Loucy (cell line): ENCODE results near the gene PINK1.

ENCODE experiments used
- H2AFZ ChIP-seq: fragments of 200-600 bp; sonication (generic); 2 replicates; pipeline ENCODE4 v1.6.0; 2016; ENCODE audit warnings: antibody characterized with exemption, mild to moderate bottlenecking, low read length, moderate library complexity
- H3F3A ChIP-seq: fragments of 200-600 bp; 2 replicates; pipeline ENCODE4 v1.6.0; 2016; ENCODE audit warnings: antibody characterized with exemption, low read depth, mild to moderate bottlenecking
- H3K27me3 ChIP-seq: fragments of 200-600 bp; sonication (generic); 2 replicates; pipeline ENCODE4 v1.6.1; 2014; ENCODE audit warnings: low read length, mild to moderate bottlenecking; ENCODE audit not compliant: insufficient read depth, poor library complexity, severe bottlenecking
- H3K36me3 ChIP-seq: fragments of 200-600 bp; sonication (generic); 2 replicates; pipeline ENCODE4 v1.6.1; 2016; ENCODE audit warnings: low read length; ENCODE audit not compliant: insufficient read depth
- H3K4me1 ChIP-seq: fragments of 200-600 bp; sonication (generic); 2 replicates; pipeline ENCODE4 v1.5.1; 2014; ENCODE audit warnings: low read length, mild to moderate bottlenecking; ENCODE audit not compliant: insufficient read depth, poor library complexity, severe bottlenecking
- H3K4me2 ChIP-seq: fragments of 200-600 bp; sonication (generic); 2 replicates; pipeline ENCODE4 v1.6.0; 2014; ENCODE audit warnings: antibody characterized with exemption, low read length, low read depth, mild to moderate bottlenecking; ENCODE audit not compliant: poor library complexity, severe bottlenecking
- H3K4me3 ChIP-seq: fragments of 200-600 bp; sonication (generic); 2 replicates; pipeline ENCODE4 v1.5.1; 2014; ENCODE audit warnings: low read length, mild to moderate bottlenecking, mixed read lengths; ENCODE audit not compliant: poor library complexity, severe bottlenecking
- H3K79me2 ChIP-seq: fragments of 200-600 bp; sonication (generic); 2 replicates; pipeline ENCODE4 v1.6.1; 2014; ENCODE audit warnings: low read length; ENCODE audit not compliant: insufficient read depth
- H3K9ac ChIP-seq: fragments of 200-600 bp; sonication (generic); 2 replicates; pipeline ENCODE4 v1.6.0; 2014; ENCODE audit warnings: mild to moderate bottlenecking, low read depth, low read length, moderate library complexity; ENCODE audit not compliant: poor library complexity, severe bottlenecking
- H3K9me2 ChIP-seq: fragments of 200-600 bp; sonication (generic); replicated peaks from 2 replicates; pipeline ENCODE4 v1.6.1; 2016; ENCODE audit warnings: low read depth, low read length, mixed read lengths
- H3K9me3 ChIP-seq: fragments of 200-600 bp; sonication (generic); 2 replicates; pipeline ENCODE4 v1.6.1; 2014; ENCODE audit warnings: mild to moderate bottlenecking, antibody characterized with exemption, low read length, low read depth; ENCODE audit not compliant: insufficient read depth
- H4K20me1 ChIP-seq: fragments of 200-600 bp; sonication (generic); 2 replicates; pipeline ENCODE4 v1.6.0; 2014; ENCODE audit warnings: antibody characterized with exemption, low read length, mild to moderate bottlenecking; ENCODE audit not compliant: insufficient read depth, poor library complexity, severe bottlenecking
- EZH2phosphoT487 ChIP-seq: fragments of 200-600 bp; IDR thresholded peaks from 2 replicates; pipeline ENCODE4 v1.6.1; 2018; ENCODE audit warnings: antibody characterized with exemption, mild to moderate bottlenecking, moderate library complexity, borderline replicate concordance
- TF ChIP-seq, protein P1 (sequence below): fragments of 200-600 bp; sonication (generic); conservative IDR thresholded peaks from 2 replicates; pipeline ENCODE4 v1.5.1; 2014; ENCODE audit warnings: mild to moderate bottlenecking, antibody characterized with exemption, low read length

The PINK1 gene

GRCh38 chr1:20693623-20694022 lies 60.4 kb downstream of the PINK1 start:
- no peak overlapping the region for H3K9ac ChIP-seq
- no peak overlapping the region for H2AFZ ChIP-seq
- no peaks in the 10 kb centered on the region for H3F3A ChIP-seq
- H4K20me1 ChIP-seq, result no peaks in the 10 kb centered on the region
- peaks cover 3% of the 10 kb centered on the region for H3K4me1 ChIP-seq
- no peaks in the 10 kb centered on the region for H3K27me3 ChIP-seq
- H3K36me3 ChIP-seq, result no peaks in the 10 kb centered on the region
- no peaks in the 10 kb centered on the region for H3K9me2 ChIP-seq
- H3K4me3 ChIP-seq, result no peak overlapping the region
- TF ChIP-seq, protein P1, sequence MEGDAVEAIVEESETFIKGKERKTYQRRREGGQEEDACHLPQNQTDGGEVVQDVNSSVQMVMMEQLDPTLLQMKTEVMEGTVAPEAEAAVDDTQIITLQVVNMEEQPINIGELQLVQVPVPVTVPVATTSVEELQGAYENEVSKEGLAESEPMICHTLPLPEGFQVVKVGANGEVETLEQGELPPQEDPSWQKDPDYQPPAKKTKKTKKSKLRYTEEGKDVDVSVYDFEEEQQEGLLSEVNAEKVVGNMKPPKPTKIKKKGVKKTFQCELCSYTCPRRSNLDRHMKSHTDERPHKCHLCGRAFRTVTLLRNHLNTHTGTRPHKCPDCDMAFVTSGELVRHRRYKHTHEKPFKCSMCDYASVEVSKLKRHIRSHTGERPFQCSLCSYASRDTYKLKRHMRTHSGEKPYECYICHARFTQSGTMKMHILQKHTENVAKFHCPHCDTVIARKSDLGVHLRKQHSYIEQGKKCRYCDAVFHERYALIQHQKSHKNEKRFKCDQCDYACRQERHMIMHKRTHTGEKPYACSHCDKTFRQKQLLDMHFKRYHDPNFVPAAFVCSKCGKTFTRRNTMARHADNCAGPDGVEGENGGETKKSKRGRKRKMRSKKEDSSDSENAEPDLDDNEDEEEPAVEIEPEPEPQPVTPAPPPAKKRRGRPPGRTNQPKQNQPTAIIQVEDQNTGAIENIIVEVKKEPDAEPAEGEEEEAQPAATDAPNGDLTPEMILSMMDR, result no peak
- TF ChIP-seq EZH2phosphoT487, result no peak
- no peak overlapping the region for H3K4me2 ChIP-seq
- no peaks in the 10 kb centered on the region for H3K9me3 ChIP-seq
- H3K79me2 ChIP-seq, result no peaks in the 10 kb centered on the region

GRCh38 chr1:20695515-20695914 lies 62.3 kb downstream of the PINK1 start:
- no peak overlapping the region for H3K4me2 ChIP-seq
- no peaks in the 10 kb centered on the region for H3K79me2 ChIP-seq
- H3K4me1 ChIP-seq, result peaks cover 3% of the 10 kb centered on the region
- H3K27me3 ChIP-seq, result no peaks in the 10 kb centered on the region
- no peak overlapping the region for H3K9ac ChIP-seq
- no peak overlapping the region for H3K4me3 ChIP-seq
- TF ChIP-seq, protein P1, result no peak
- TF ChIP-seq EZH2phosphoT487, result no peak
- no peaks in the 10 kb centered on the region for H3K9me2 ChIP-seq
- H4K20me1 ChIP-seq, result no peaks in the 10 kb centered on the region
- H3K36me3 ChIP-seq, result no peaks in the 10 kb centered on the region
- H2AFZ ChIP-seq, result no peak overlapping the region
- no peaks in the 10 kb centered on the region for H3K9me3 ChIP-seq
- no peaks in the 10 kb centered on the region for H3F3A ChIP-seq

- Histone ChIP-seq H2AFZ (peak overlapping the region; percentile 100), H3K4me1 (peaks cover 3% of the 10 kb centered on the region), H3K36me3 (no peaks in the 10 kb centered on the region), H3K9ac (peak overlapping the region; percentile 78), H3K4me3 (peak overlapping the region; percentile 87), H3K79me2 (no peaks in the 10 kb centered on the region), H3F3A (no peaks in the 10 kb centered on the region), H3K27me3 (no peaks in the 10 kb centered on the region), H3K9me3 (no peaks in the 10 kb centered on the region), H4K20me1 (no peaks in the 10 kb centered on the region), H3K4me2 (peak overlapping the region; percentile 90), H3K9me2 (no peaks in the 10 kb centered on the region)
- TF ChIP-seq EZH2phosphoT487, result no peak
- TF ChIP-seq, protein P1, result peak; percentile 82
Observed at GRCh38 chr1:20696397-20697333, 63.4 kb downstream of the PINK1 start.
